ENCODE results near the gene COL7A1. TPM values are rescaled to one million over a fixed set of nuclear protein-coding genes. Genes with fewer than 3 reads are reported as not detected.

The COL7A1 gene
- polyA plus RNA-seq = 121 TPM
- long read RNA-seq, donor 1 = 0 reads
- long read RNA-seq, donor 2, partial matches to known transcripts = 0 of 5 reads
- long read RNA-seq, donor 2, other reads (novel, unspliced or antisense) = 0 of 5 reads
- long read RNA-seq, donor 3 = 0 reads
- long read RNA-seq, donor 4 = 0 reads
- long read RNA-seq, donor 5, partial matches to known transcripts = 0 of 1 reads
- long read RNA-seq, donor 5, other reads (novel, unspliced or antisense) = 0 of 1 reads
- long read RNA-seq, donor 6, partial matches to known transcripts = 5 of 8 reads
- long read RNA-seq, donor 6, other reads (novel, unspliced or antisense) = 0 of 8 reads
- long read RNA-seq, donor 7, partial matches to known transcripts = 0 of 1 reads
- long read RNA-seq, donor 7, other reads (novel, unspliced or antisense) = 0 of 1 reads
- long read RNA-seq, donor 8, partial matches to known transcripts = 14 of 15 reads
- long read RNA-seq, donor 8, other reads (novel, unspliced or antisense) = 0 of 15 reads
- long read RNA-seq, donor 9, partial matches to known transcripts = 0 of 2 reads
- long read RNA-seq, donor 9, other reads (novel, unspliced or antisense) = 0 of 2 reads
- long read RNA-seq, donor 10, partial matches to known transcripts = 7 of 9 reads
- long read RNA-seq, donor 10, other reads (novel, unspliced or antisense) = 0 of 9 reads
- long read RNA-seq, donor 11, partial matches to known transcripts = 0 of 2 reads
- long read RNA-seq, donor 11, other reads (novel, unspliced or antisense) = 0 of 2 reads

- Histone ChIP-seq H3K27ac (ENCODE audit: low read length) (peak within 1 kb of the TSS; percentile 75), H3K4me3 (ENCODE audit: low read length) (peak within 1 kb of the TSS; percentile 52), H3K4me1 (ENCODE audit: control insufficient read depth, insufficient read depth, low read length) (peaks cover 23% of the 10 kb centered on the region), H3K27me3 (ENCODE audit: control insufficient read depth, insufficient read depth, low read length) (peaks cover 12% of the 10 kb centered on the region), H3K9me3 (ENCODE audit: control insufficient read depth, low read depth, low read length) (no peaks in the 10 kb centered on the region), H3K36me3 (ENCODE audit: control insufficient read depth, insufficient read depth, low read length) (peaks cover 31% of the 10 kb centered on the region)
- peak in 1 of 2 donors; percentile 38 for DNase-seq
- no CpG with 5 or more reads among the region's 35 CpGs for WGBS (ENCODE audit: insufficient coverage, low lambda C conversion rate)
Observed at GRCh38 chr3:48595075-48595525, at the start of gene COL7A1. TSS of gene COL7A1 (minus strand) at chr3:48595329. CDS start at chr3:48595159, 170 bp downstream.

DNA sequence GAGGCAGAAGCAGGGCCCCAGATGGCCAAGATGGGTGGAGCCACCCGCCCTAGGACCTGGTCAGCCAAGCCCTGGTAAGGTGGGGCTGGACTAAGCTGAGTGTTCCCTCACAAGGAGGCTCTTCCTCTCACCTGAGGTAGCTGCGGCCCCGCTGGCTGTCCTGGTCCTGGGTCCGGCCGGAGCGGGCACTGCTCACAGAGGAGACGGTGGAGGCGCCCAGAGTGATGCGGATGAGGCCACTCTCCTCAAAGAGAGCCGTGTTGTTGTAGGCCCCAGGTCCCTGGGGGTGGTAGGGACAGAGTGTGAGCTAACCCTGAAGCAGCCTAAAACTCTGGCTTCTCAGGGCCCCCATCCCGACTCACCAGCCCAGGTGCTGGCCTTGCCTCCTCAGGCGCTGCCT lies 47.5 kb upstream of the COL7A1 start:
- WGBS (ENCODE audit: insufficient coverage, low lambda C conversion rate) = no CpG with 5 or more reads among the region's 12 CpGs
- H3K4me3 ChIP-seq (ENCODE audit: low read length) = no peak overlapping the region
- DNase-seq = no peak
- H3K9me3 ChIP-seq (ENCODE audit: control insufficient read depth, low read depth, low read length) = no peaks in the 10 kb centered on the region
- H3K27ac ChIP-seq (ENCODE audit: low read length) = no peak overlapping the region
- no peaks in the 10 kb centered on the region for H3K27me3 ChIP-seq (ENCODE audit: control insufficient read depth, insufficient read depth, low read length)
- H3K4me1 ChIP-seq (ENCODE audit: control insufficient read depth, insufficient read depth, low read length) = no peaks in the 10 kb centered on the region
- H3K36me3 ChIP-seq (ENCODE audit: control insufficient read depth, insufficient read depth, low read length) = no peaks in the 10 kb centered on the region

GRCh38 chr3:48641396-48641795 lies 46.3 kb upstream of the COL7A1 start:
- Histone ChIP-seq H3K36me3 (ENCODE audit: control insufficient read depth, insufficient read depth, low read length) (no peaks in the 10 kb centered on the region), H3K27ac (ENCODE audit: low read length) (no peak overlapping the region), H3K4me1 (ENCODE audit: control insufficient read depth, insufficient read depth, low read length) (peaks cover 3% of the 10 kb centered on the region), H3K4me3 (ENCODE audit: low read length) (no peak overlapping the region), H3K9me3 (ENCODE audit: control insufficient read depth, low read depth, low read length) (no peaks in the 10 kb centered on the region), H3K27me3 (ENCODE audit: control insufficient read depth, insufficient read depth, low read length) (no peaks in the 10 kb centered on the region)
- no peak for DNase-seq
- 100% methylated on average over 1 of the region's 3 CpGs for WGBS (ENCODE audit: insufficient coverage, low lambda C conversion rate)

GRCh38 chr3:48639944-48640606 lies 44.9 kb upstream of the COL7A1 start:
- no peak for DNase-seq
- no peaks in the 10 kb centered on the region for H3K9me3 ChIP-seq (ENCODE audit: control insufficient read depth, low read depth, low read length)
- H3K4me3 ChIP-seq (ENCODE audit: low read length) = no peak overlapping the region
- H3K36me3 ChIP-seq (ENCODE audit: control insufficient read depth, insufficient read depth, low read length) = no peaks in the 10 kb centered on the region
- H3K27ac ChIP-seq (ENCODE audit: low read length) = no peak overlapping the region
- peaks cover 11% of the 10 kb centered on the region for H3K4me1 ChIP-seq (ENCODE audit: control insufficient read depth, insufficient read depth, low read length)
- WGBS (ENCODE audit: insufficient coverage, low lambda C conversion rate) = no CpG with 5 or more reads among the region's 38 CpGs
- no peaks in the 10 kb centered on the region for H3K27me3 ChIP-seq (ENCODE audit: control insufficient read depth, insufficient read depth, low read length)

- peaks cover 14% of the 10 kb centered on the region for H3K36me3 ChIP-seq (ENCODE audit: control insufficient read depth, insufficient read depth, low read length)
- no peak for DNase-seq
- no peak overlapping the region for H3K4me3 ChIP-seq (ENCODE audit: low read length)
- WGBS (ENCODE audit: insufficient coverage, low lambda C conversion rate) = no CpG with 5 or more reads among the region's 6 CpGs
- H3K9me3 ChIP-seq (ENCODE audit: control insufficient read depth, low read depth, low read length) = no peaks in the 10 kb centered on the region
- no peaks in the 10 kb centered on the region for H3K27me3 ChIP-seq (ENCODE audit: control insufficient read depth, insufficient read depth, low read length)
- H3K27ac ChIP-seq (ENCODE audit: low read length) = no peak overlapping the region
- peaks cover 17% of the 10 kb centered on the region for H3K4me1 ChIP-seq (ENCODE audit: control insufficient read depth, insufficient read depth, low read length)
Observed at GRCh38 chr3:48637305-48637704, 42.2 kb upstream of the COL7A1 start.

DNA sequence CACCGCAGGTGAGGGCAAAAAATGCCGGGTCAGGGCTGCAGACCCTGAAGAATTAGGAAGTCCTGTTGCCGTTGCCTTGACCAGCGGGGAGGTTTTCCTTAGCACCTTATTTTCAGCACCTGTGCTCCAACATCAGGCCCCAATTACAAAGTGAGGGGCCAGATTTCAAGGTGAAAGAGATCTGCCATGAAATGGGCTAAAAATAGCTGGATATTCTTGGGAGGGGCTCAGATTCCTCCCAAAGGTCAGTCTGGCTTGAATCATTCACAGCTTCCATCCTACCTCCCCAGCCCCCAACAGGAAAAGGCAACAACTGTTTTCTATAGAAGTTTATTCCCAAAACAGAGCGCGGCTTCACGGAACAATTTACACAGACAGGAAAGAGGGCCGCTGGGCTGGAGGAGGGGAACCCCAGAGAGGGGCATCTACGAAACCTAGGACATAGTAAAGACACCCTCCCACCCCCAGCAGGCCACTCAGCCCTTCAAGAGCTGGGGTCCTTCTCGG lies 41.1 kb upstream of the COL7A1 start:
- WGBS (ENCODE audit: insufficient coverage, low lambda C conversion rate) = no CpG with 5 or more reads among the region's 10 CpGs
- DNase-seq = peak in 1 of 2 donors; percentile 11
- peak overlapping the region; percentile 92 for H3K4me3 ChIP-seq (ENCODE audit: low read length)
- H3K4me1 ChIP-seq (ENCODE audit: control insufficient read depth, insufficient read depth, low read length) = peaks cover 17% of the 10 kb centered on the region
- H3K27ac ChIP-seq (ENCODE audit: low read length) = peak overlapping the region; percentile 77
- no peaks in the 10 kb centered on the region for H3K9me3 ChIP-seq (ENCODE audit: control insufficient read depth, low read depth, low read length)
- H3K36me3 ChIP-seq (ENCODE audit: control insufficient read depth, insufficient read depth, low read length) = peaks cover 24% of the 10 kb centered on the region
- no peaks in the 10 kb centered on the region for H3K27me3 ChIP-seq (ENCODE audit: control insufficient read depth, insufficient read depth, low read length)

DNA sequence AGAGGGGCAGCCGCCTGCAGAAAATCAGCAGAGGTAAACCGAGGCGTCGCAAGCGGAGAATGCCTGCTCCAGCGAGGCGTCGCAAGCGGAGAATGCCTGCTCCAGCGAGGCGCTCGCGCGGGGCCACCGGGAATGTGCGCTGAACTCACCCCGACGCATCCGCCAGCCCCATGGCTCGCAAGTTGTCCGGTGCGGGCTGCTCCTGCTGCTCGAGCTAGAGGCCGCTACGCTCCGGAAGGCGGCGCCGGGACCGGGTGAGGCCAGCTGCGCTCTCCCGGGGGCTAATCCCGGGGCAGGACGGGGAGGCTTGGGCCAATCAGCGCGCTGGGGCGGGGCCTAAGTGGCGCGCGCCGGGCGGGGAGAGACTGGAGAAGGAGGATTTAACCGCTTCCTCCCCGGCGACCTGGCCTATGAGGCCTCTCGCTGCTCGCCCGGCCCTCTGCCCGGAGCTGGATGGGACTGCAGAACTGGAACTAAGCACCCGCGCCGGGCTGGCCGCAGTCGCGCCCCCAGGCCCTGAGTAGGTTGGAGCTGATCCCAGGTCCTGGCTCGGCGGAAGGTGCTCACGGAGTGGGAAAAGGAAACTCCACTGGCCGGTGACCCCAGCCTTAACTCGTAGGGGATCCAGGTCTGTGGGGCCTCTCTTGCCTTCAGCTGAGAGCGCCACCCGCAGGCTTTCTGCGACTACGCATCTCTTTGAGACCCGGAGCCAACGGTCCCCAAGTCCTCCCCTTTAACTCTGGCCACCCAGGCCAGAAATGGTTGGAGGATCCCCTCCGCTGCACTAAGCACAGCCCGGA lies 40.3 kb upstream of the COL7A1 start, which contains the start of gene SLC26A6:
SLC26A6 (minus strand) TSS at position 240 of the 800 bp plus-strand sequence; CDS start at position 172, 68 bp downstream.
- Histone ChIP-seq H3K36me3 (ENCODE audit: control insufficient read depth, insufficient read depth, low read length) (peaks cover 32% of the 10 kb centered on the region), H3K4me3 (ENCODE audit: low read length) (peak within 1 kb of the TSS; percentile 92), H3K9me3 (ENCODE audit: control insufficient read depth, low read depth, low read length) (no peaks in the 10 kb centered on the region), H3K27me3 (ENCODE audit: control insufficient read depth, insufficient read depth, low read length) (no peaks in the 10 kb centered on the region), H3K27ac (ENCODE audit: low read length) (peak within 1 kb of the TSS; percentile 77), H3K4me1 (ENCODE audit: control insufficient read depth, insufficient read depth, low read length) (peaks cover 17% of the 10 kb centered on the region)
- peak; percentile 95 to 98 for DNase-seq
- no CpG with 5 or more reads among the region's 68 CpGs for WGBS (ENCODE audit: insufficient coverage, low lambda C conversion rate)

GRCh38 chr3:48634661-48635221 lies 39.6 kb upstream of the COL7A1 start:
- Histone ChIP-seq H3K4me1 (ENCODE audit: control insufficient read depth, insufficient read depth, low read length) (peaks cover 17% of the 10 kb centered on the region), H3K27ac (ENCODE audit: low read length) (peak overlapping the region; percentile 52), H3K36me3 (ENCODE audit: control insufficient read depth, insufficient read depth, low read length) (peaks cover 38% of the 10 kb centered on the region), H3K27me3 (ENCODE audit: control insufficient read depth, insufficient read depth, low read length) (no peaks in the 10 kb centered on the region), H3K9me3 (ENCODE audit: control insufficient read depth, low read depth, low read length) (no peaks in the 10 kb centered on the region), H3K4me3 (ENCODE audit: low read length) (peak overlapping the region; percentile 92)
- DNase-seq = peak in 1 of 2 donors; percentile 59
- WGBS (ENCODE audit: insufficient coverage, low lambda C conversion rate) = no CpG with 5 or more reads among the region's 30 CpGs

DNA sequence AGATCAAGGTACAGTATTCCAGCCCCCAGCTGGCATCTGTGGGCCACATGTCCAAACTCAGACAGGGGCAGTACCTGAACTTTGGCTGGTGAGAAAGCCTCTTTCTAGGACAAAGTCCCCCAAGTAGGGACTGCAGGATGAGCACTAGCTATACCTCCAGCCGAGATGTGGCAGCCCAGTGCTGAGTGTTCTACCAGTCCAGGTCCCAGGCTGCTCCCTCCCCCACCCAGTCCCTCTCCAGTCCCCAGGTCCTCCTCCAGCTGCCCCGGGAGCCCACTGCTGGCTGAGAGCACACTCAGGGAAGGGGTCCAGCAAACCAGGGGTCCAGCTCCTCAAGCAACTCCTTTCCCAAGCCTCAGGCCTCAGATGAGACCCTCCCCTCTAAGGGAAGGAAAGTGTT lies 38.6 kb upstream of the COL7A1 start:
- DNase-seq = no peak
- peaks cover 17% of the 10 kb centered on the region for H3K4me1 ChIP-seq (ENCODE audit: control insufficient read depth, insufficient read depth, low read length)
- H3K4me3 ChIP-seq (ENCODE audit: low read length) = peak overlapping the region; percentile 92
- H3K27ac ChIP-seq (ENCODE audit: low read length) = no peak overlapping the region
- no CpG with 5 or more reads among the region's 2 CpGs for WGBS (ENCODE audit: insufficient coverage, low lambda C conversion rate)
- H3K36me3 ChIP-seq (ENCODE audit: control insufficient read depth, insufficient read depth, low read length) = peaks cover 47% of the 10 kb centered on the region
- no peaks in the 10 kb centered on the region for H3K9me3 ChIP-seq (ENCODE audit: control insufficient read depth, low read depth, low read length)
- H3K27me3 ChIP-seq (ENCODE audit: control insufficient read depth, insufficient read depth, low read length) = no peaks in the 10 kb centered on the region

All from large intestine (tissue), 12 donors.